GM19463 (cell line): ENCODE measurements around the gene FANCG.

ENCODE experiments used
- ATAC-seq: cut with Tn5 transposase; IDR thresholded peaks from one replicate; pipeline ENCODE4 v1.9.1; 2021; ENCODE audit warnings: mild to moderate bottlenecking, moderate library complexity; ENCODE audit not compliant: unreplicated experiment

The FANCG gene

DNA sequence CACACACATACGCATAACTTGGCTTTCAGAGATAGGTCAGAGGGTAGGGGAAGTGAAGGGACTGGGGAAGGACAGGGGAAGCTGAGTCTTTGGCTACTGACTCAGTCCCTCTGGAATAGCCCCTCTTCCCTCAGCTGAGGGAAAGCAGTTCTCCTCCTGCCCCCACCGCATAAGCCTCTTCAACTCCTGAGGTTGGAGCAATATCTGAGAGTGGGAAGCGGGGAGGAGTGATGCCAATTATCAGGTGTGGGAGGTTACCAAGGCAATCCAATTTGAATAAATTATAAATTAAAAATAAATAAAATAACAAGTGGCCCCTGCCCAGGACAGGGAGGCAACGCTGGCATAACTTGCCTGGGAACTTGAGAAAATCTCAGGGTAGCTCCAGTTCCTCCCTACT, 24.8 kb upstream of the FANCG start:
- ATAC-seq, result no peak

DNA sequence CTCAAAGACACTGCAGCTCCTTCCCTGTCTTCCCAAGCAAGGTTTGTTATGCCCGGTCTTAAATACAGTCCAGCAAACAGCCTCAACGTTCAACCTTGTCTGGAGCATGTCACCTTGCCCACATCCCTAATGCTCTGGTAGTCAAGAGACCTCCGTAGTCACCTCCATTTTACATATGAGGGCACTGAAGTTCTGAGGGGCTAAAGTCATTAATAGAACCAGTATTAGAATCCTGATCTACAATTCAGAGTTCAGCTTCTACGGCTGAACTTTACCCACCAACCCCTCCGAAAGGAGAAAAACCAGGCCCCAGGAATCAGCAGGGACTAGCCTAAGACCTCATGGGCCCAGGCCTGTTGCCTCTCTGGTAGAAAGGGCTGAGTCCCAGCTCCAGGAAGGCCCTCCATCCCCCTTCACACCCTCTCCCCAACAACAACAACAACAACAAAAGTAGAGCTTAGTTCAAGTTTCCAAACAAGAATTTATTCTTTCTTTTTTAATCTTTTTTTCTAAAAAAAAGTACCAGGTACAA, 24.0 kb upstream of the FANCG start:
- no peak for ATAC-seq

DNA sequence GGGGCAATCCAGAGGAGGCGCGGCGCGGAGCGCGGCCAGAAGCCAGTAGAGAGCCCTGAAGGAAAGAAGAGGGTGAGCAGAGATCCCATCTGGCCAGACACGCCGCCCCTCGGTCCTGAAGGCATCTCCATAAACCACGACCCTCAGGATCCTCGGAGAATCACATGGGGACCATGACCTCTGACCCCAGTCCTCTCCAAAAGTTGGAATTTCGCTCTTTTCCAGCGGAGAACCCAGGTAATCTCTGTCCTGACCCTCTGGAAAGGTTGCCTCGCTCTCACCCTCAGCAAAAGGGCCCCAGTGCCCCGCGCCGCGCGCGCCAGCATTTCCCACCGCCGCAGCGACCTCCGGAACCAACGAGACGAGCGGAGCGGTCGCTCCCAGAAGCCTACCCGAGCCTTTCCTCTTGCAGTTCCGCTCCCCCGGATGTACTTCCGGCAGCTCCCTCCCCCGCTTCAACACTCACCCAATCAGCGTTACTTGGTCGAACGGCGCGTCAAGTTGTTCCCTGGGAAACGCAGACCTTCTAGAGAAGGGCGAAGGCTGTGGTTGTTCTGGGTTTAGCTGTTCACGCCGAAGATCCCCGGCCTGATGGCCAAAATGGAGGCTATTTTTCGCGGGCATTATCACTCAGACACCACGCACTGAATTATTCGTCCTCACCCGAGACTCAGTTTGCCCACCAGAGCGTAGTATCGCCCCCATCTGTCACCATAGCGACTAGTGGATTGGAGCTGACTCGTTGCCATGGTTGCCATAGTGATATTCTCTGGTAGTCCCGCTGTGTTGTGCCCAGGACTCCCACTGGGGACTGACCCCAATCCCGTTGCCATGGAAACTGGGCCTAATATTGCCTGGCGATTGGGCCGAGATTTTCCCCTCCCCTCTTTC, 23.3 kb upstream of the FANCG start, which contains the start of gene STOML2:
Gene STOML2 (minus strand): TSS at position 363 of the 891 bp plus-strand sequence. CDS start 37 bp downstream, at position 326.
- ATAC-seq, result peak; percentile 98

DNA sequence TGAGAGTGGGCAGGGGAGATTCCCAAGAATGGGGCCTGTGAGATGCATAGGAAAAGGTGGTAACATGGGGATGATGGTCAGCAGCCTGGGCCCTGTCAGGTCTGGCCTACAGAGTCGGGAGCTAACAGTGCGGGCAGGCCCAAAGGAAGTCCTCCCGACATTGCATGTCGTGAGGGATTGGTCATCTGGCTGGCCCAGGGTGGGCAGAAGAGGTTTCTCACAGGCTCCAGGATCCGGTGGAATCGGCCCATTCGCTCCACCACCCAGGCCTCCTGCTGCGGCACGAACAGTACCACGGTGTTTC, 22.7 kb upstream of the FANCG start:
- ATAC-seq, result no peak

DNA sequence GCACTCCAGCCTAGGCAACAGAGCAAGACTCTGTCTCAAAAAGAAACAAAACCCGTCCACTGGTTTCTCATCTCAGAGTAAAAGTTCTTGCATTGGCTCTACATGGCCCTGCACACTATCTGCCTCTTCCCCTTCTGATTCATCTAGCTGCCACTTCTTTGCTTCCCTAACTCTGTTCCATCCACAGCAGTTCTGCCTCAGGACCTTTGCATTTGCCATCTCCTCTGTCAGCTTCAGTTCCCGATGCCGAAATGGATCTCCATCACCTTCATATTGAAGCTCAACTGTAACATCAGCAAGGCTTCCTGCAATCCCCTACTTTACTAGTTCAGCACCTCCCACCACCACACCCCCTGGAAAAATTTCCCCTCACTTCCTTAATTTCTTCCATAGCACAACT, 17.8 kb upstream of the FANCG start:
- no peak for ATAC-seq

DNA sequence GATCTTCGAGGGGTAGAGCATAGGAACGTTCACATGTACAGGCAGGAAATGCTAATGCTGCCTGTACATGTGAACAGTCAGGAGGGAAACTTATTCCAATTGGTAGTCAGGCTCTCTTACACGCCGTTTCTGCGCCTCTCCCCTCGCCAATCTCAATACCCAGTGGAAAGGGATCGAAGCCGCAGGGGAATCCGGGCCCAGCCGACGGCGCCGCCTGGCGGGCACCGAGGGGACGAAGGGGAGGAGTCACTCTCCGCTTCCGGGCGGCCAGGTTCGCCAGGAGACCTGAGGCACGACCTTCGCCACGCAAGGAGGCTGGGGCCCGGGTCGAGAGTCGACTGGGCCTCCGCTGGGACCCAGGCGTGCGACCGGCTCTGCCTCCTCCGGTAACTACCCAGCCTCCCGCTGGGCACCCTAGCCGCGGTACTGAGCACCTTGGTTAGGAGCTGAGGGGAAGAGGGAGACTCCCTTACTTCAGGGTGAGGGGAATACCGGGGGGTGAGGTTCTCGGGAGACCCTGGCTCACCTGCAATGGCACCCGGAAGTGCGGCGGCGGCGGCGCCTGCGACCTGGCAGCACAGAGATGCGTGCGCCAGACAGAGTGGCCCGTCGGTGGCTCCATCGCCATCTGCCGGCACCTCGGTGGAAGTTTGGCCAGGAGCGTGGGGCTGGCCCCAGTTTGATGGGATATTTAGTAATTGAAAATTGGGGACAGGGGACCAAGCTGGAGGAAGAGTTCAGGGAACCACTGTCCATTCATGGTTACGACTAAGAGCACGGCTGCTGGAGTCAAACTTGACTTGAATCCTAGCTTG, 16.5 kb upstream of the FANCG start, which contains the start of gene PIGO:
Gene PIGO (minus strand): TSS at position 557 of the 815 bp plus-strand sequence. CDS start 1,026 bp downstream, outside the sequence.
- ATAC-seq, result peak; percentile 87

DNA sequence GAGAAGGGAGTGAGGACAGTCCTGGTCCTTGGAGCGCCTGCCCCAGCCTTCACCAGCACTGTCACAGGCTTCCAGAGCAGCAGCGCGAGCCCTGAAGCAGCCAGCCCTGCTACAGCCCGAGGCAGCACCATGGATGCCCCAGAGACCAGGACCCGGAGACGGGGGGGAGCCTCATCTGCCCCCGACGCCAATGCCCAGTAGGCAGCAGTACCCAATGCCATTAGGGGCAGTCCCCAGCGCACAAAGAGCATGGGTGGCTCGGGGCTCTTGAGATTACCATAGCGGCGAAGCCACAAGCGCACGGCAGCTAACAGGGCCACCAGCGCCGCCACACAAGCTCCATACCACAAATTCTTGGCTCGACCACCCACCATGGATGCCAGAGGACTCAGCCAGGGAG, 11.8 kb upstream of the FANCG start:
- ATAC-seq, result no peak

DNA sequence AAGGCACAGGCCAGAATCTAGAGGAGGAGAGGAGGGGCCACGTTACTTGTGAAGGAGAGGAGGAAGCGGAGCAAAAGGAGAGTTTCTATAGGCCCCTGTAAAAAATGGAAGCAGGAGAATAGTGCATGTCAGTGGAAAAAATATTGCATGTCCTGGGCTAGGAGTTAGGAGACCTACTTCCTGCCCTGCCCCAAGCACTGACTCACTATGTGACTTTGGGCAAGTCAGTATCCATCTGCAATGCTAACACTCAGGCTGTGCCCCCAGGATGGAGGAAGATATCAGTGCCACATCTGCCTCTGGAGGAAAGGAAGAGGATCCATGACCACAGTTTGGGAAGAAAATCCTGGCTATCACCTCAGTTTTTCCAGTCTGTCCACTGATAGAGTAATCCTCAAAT, 9.7 kb upstream of the FANCG start:
- ATAC-seq, result no peak

DNA sequence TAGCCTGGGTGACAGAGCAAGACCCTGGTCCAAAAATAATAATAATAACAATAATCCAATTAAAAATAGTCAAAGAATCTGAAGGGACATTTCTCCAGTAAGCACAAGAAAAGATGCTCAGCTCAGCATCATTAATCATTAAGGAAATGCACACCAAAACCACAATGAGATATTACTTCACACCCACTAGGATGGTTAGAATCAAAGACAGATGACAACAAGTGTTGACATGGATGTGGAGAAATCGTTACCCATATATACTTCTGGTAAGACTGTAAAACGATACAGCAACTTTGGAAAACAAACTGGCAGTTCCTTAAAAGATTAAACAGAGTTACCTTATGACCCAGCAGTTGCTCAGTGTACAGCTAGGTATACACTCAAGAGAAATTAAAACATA, 5.3 kb upstream of the FANCG start:
- no peak for ATAC-seq

DNA sequence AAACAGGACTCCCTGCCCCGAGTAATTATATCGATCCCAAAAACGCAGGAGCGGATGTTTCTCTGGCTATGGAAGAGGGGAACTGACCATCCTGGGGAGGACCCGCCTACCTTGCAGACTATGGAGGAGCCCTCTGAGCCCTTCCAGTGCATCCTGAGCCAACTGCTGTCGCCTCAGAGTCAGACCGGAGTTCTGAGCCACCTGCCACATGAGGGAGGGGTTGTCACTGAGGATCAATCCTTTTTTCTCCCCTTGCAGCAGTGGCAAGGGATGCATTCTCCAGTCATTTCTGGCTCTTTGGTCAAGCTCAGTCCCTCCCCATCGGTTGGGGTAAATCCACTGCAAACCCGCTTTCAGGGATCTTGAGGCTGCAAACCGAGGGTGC, 709 bp downstream of the FANCG start:
- no peak for ATAC-seq

DNA sequence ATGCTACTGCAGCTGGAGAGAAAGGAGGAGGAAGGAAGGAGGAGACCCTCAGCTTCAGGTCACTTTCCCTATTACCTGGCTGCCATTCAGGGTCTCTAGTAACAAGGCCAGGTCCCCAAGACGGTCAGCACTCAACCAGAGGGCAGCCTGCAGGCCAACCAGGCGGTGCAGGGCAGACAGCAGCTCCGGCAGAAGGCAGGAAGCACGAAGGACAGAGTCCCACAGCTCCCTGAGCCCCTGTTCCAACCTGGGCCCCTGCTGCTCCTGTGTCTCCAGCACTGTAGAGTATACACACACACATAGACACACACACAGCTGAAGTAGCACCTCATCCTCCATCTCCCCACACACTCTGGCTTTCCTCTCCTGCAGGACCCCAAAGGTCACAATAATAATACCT, 1.7 kb downstream of the FANCG start:
- no peak for ATAC-seq

DNA sequence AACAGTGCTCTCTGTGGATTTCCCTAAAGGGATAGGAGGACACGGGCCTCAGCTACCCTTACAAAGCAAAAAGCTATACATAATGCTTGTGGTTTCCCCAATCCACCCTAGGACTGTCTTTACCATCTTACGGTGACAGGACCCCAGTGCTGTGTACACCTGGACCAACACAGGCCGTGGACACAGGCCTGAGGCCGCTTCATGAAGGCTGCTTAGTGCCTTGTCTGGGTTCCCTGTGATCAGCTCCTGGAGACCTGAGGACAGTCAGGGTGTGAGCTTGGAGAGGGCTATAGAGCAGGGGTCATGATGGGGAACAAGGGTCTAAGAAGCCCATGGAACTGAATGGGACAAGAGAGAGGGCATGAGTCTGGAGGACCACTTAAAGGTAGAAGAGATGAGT, 2.9 kb downstream of the FANCG start:
- ATAC-seq, result no peak

DNA sequence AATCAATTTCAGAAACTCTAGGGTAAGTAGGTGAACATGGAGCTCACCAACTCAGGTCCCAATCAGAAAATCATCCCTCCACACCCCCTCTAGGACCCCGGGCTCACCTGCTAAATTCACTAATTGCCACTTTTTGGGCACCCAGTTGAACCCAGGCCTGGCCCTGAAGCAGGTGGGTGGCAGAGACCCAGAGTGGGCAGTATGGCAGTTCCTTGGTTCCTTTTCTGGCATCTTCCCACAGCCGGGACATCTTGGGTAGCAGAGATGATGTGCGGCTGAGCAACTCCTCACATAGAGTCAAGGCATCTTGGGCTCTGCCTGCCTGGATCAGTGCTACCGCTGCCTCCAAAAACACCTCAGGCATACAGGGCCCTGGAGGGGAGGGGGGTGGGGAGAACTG, 4.4 kb downstream of the FANCG start:
- no peak for ATAC-seq

DNA sequence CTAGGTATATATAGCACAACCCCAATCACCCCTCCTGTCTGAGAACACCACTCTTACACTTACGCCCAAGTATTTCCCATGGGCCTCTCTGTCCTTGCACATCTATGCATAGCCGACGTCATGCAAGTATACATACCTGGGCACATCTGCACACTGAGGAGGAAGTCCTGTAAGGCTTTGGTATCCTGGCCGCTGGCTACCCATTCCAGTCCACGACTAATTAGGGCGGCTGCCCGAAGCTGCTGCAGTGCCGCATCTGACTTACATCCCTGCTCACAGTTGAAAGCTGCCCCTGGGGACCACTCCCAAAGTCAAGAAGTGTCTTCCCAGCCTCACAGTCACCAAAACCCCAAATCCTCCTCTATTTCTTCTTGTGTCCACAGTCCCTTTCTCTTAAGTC, 5.0 kb downstream of the FANCG start:
- no peak for ATAC-seq

DNA sequence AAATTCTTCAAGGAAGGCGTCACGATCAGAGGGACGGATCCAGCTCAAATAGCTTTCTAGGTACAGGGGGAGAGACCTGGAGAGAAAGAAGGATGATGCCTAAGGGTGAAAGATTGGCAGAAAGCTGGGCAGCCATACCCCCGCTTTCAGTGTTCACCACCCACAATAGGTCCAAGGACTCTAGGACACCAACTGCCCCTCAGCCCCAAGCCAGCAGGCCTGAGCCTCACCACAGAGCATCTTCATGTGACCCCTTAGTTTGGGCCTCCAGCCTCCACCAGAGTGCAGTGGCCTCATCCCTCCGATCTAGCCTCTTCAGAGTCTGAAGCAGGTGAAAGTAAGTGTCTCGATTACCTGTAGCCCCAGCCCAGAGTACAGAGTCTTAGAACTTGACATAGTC, 5.6 kb downstream of the FANCG start:
- no peak for ATAC-seq

DNA sequence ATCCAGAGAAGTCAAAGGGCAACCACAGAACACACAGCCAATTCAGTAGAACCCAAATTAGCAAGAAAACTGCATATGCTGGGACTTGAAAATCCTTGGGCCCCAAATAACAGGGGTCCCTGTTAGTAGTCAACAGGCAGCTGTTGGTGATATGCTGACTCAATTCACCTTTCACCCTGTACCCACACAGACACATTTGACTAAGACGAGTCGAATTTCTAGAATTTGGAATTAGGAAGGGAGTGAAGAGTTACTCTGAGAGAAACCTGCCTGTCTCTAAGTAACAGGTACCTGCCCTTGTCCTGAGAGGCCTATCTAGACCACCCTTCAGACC, 6.5 kb downstream of the FANCG start:
- ATAC-seq, result no peak

DNA sequence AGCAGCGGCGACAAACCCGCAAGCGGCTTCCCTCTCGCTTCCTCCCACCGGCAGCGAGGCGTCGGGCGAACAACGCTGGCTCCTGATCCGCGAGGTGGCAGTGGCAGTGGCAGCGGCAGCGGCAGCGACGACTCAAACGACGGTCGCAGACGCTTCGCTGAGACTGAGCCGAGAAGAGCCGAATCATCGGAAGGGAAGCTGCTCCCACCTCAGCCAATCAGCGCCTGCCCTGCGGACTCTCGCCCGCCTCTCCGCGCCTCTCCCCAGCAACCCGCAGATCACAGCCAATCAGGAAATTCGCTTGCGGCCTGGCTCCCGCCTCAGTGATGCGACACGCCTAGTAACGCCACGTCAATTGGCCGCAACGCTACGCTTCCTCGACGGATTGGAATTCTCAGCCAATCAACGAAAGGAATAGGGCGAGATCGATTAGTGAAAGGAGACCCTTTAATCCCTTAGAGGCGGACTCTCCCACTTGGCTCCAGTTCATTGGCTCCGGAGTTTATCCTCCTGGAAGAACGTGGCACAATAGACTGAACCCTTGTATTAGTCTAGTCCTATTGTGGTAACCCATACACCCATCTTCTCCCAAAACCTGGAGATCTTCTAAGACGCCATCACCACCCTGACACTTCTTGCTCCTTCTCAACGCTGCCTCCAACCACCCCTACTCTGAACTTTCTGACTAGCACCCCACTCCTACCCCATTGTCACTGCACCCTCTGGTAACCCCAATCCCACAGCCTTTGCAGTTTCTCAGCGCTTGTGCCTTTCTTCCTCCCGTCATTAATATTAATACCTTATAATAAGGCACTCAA, 7.1 kb downstream of the FANCG start, which contains the start of gene VCP:
Gene VCP (minus strand): TSS at position 165 of the 818 bp plus-strand sequence. CDS start 272 bp downstream, outside the sequence.
- peak; percentile 84 for ATAC-seq

DNA sequence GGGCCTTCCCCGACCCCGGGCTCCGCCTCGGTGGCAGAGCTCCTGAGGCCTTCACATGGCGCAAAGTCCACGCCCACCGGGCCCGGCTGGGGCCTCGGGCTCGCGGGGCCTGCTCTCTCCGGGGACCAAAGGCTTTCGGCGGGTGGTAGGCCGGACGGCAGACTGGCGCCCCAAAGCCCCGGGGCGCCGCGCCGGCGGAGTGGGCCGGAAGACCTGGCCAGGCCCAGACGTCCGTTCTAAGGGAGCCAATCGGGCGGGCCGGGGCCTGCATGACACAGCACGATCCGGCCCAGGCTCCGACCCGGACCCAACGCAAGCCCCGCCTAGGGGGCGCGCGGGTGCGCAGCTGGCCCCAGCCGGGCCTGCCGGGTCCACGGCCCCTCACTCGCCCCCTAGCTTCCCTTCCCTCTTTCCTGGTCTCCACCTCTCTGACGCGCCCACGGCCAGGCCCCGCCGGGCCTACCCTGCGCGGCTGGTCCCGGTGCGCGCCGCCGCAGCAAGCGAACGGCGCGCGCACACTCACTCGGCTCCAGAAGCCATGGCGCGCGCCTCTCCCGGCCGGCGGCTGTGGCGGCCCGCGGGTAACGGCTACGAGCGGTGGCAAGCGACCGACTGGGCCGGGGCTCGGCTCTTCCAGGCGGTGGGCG, 7.8 kb downstream of the FANCG start:
- peak; percentile 53 for ATAC-seq

DNA sequence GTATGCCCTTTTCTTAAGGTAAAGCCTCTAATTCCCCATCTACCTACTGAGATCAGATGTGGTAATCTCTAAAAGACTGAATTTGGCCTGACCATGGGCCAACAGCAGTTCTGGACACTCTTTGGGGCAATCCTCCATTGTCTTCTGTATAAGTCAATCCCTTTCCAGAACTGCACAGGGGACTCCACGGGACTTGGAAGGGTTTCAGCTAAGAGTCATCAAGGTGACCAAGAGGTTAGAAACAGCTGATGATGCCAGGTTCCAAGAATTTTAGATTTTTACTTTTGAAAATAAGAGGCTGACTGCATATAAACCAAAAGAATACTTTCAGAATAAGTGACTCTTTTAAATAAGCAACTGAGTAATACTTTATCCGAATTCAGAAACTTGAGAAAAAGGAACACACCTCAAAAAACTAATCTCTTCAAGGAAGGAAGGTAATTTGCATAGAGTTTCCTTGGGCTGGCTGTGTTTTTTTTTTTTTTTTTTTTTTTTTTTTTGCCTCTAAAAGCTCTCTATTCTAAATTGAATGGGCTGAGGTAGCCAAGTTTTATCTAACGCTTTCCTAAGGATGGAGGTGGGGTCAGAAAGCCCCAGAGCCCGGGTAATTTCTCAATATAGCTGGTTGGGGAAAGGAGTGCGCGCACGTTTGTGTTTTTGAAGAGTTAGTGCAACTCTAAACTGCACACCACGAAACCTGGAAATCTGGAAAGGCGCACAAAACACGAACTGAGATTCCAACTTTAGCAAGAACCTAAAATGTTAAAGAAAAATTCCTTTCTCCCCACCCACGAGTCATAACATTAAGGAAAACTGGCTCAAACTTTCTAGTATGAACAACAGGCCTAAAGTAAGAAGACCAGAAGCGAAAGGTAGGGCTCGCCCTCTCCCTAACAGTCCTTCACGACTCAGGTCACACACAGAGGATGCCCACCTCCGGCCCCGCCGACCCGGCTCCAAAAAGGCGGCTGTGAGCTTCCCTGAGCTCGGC, 8.6 kb downstream of the FANCG start:
- ATAC-seq, result no peak
